AG09309 (cell line): ENCODE results near the gene SLC27A1.

Experiments used
- DNase-seq: peaks from one replicate; pipeline ENCODE4 v3.0.0-alpha.2; 2010; ENCODE audit warnings: low read depth
- H3K4me3 ChIP-seq: 2 replicates; pipeline ENCODE4 v1.5.1; 2011; ENCODE audit warnings: mild to moderate bottlenecking, low read depth, low read length, moderate library complexity; ENCODE audit not compliant: control insufficient read depth
- CTCF ChIP-seq: IDR thresholded peaks from 2 replicates; pipeline ENCODE4 v1.5.1; 2011; ENCODE audit warnings: mild to moderate bottlenecking, low read depth, low read length, inconsistent platforms; ENCODE audit not compliant: insufficient read depth, control insufficient read depth; ENCODE audit errors: missing control alignments

The SLC27A1 gene

GRCh38 chr19:17539238-17540117 lies 69.2 kb downstream of the SLC27A1 start:
- peak overlapping the region; percentile 35 for H3K4me3 ChIP-seq
- peak; percentile 35 for TF ChIP-seq CTCF
- peak; percentile 45 for DNase-seq

GRCh38 chr19:17540174-17540573 lies 69.8 kb downstream of the SLC27A1 start:
- no peak for TF ChIP-seq CTCF
- H3K4me3 ChIP-seq = no peak overlapping the region
- DNase-seq = no peak

- TF ChIP-seq CTCF = no peak
- H3K4me3 ChIP-seq = no peak overlapping the region
- DNase-seq = no peak
Measured at GRCh38 chr19:17541184-17541759, 70.9 kb downstream of the SLC27A1 start.

- no peak for TF ChIP-seq CTCF
- DNase-seq = no peak
- no peak overlapping the region for H3K4me3 ChIP-seq
Measured at GRCh38 chr19:17542042-17542441, 71.7 kb downstream of the SLC27A1 start.

- no peak for DNase-seq
- H3K4me3 ChIP-seq = no peak overlapping the region
- no peak for TF ChIP-seq CTCF
Measured at GRCh38 chr19:17542793-17543582, 72.7 kb downstream of the SLC27A1 start.

GRCh38 chr19:17543986-17544385 lies 73.7 kb downstream of the SLC27A1 start:
- no peak overlapping the region for H3K4me3 ChIP-seq
- DNase-seq = no peak
- TF ChIP-seq CTCF = no peak
